Right lobe of liver (tissue), 6 donors: ENCODE data around the gene ST3GAL5. TPM values are rescaled to one million over a fixed set of nuclear protein-coding genes. Genes with fewer than 3 reads are reported as not detected.

Experiments used
- ATAC-seq, 4 donors: fragments of 200-7000 bp; cut with Tn5 transposase; one replicate each; pipeline ENCODE4 v1.9.1; 2020; ENCODE audit warnings: mild to moderate bottlenecking in 4 of 4, moderate library complexity in 4 of 4
- DNase-seq, 3 donors: peaks; one replicate each; pipeline ENCODE4 v3.0.0-alpha.2; 2020
- H3K27ac ChIP-seq, 3 donors: fragments of 200-600 bp; one replicate each; pipeline ENCODE4 v1.8.0; 2022
- H3K27me3 ChIP-seq, 2 donors: fragments of 200-600 bp; one replicate each; pipeline ENCODE4 v1.8.0; 2022
- H3K36me3 ChIP-seq, 4 donors: fragments of 200-600 bp; sonication (generic) in 1 of 4; one replicate each; pipeline versions ENCODE4 v1.5.1 to v1.8.0; 2017 to 2022; ENCODE audit warnings: control low read depth in 1 of 4
- H3K4me1 ChIP-seq, 4 donors: fragments of 200-600 bp; sonication (generic) in 1 of 4; one replicate each; pipeline versions ENCODE4 v1.5.1 to v1.8.0; 2017 to 2022; ENCODE audit warnings: control low read depth in 1 of 4
- H3K4me3 ChIP-seq, 3 donors: fragments of 200-600 bp; one replicate each; pipeline ENCODE4 v1.8.0; 2022
- H3K9me3 ChIP-seq, 4 donors: fragments of 200-600 bp; sonication (generic) in 1 of 4; one replicate each; pipeline versions ENCODE4 v1.5.1 to v1.8.0; 2017 to 2022; ENCODE audit warnings: control low read depth in 1 of 4
- POLR2A ChIP-seq: fragments of 450-650 bp; IDR thresholded peaks from one replicate; pipeline ENCODE4 v1.6.1; 2017; ENCODE audit warnings: antibody characterized with exemption, mild to moderate bottlenecking
- WGBS: methylation state at CpG from one replicate; pipeline ENCODE4 v1.1.6; 2018; ENCODE audit warnings: low coverage, low lambda C conversion rate; ENCODE audit not compliant: insufficient coverage; ENCODE audit errors: missing lambda C conversion rate; 5-methylcytosine and 5-hydroxymethylcytosine counted together
- intact Hi-C, 2 donors: fragments of 100-400 bp; cut with DNase I; formaldehyde crosslinking; loops; one replicate each; pipeline versions ENCODE4 v1.11.2 to v1.14.1; 2022
- total RNA-seq, 6 experiments: library from RNA; depleted of rRNA in 2 of 6; stranded (reverse); fragments of >200 nt in 2 of 6; fragmentation: NEBNext Ultra II Directional in 3 of 6; extraction: Animal tissue kit (Norgen Biotek cat#: 25700) in 3 of 6; gene quantifications; one replicate each; pipeline versions ENCODE4 v1.1.0 to v1.2.4, GENCODE V29; 2016 to 2023
- TF ChIP-seq, protein P1 (sequence below), 4 donors: fragments of 200-600 bp in 3 of 4; fragments of 450-650 bp in 1 of 4; IDR thresholded peaks; one replicate each; pipeline versions ENCODE4 v1.5.1 to v1.8.0; 2016 to 2022; ENCODE audit warnings: antibody characterized with exemption in 4 of 4, mild to moderate bottlenecking in 2 of 4
- donor health status: DM: no; HTN: yes; CAD: no.
- donor health status: DM: no; HTN: no; CAD: no.
- donor health status: DM: no; HTN: no; CAD: no.
- donor health status: DM: no; HTN: yes; CAD: no.
- donor health status: DM: no; HTN: yes; CAD: no.

ST3GAL5 gene
- total RNA-seq, 6 experiments from 2014 or later: 8.6 to 22.2 (median 10.9) TPM

DNA sequence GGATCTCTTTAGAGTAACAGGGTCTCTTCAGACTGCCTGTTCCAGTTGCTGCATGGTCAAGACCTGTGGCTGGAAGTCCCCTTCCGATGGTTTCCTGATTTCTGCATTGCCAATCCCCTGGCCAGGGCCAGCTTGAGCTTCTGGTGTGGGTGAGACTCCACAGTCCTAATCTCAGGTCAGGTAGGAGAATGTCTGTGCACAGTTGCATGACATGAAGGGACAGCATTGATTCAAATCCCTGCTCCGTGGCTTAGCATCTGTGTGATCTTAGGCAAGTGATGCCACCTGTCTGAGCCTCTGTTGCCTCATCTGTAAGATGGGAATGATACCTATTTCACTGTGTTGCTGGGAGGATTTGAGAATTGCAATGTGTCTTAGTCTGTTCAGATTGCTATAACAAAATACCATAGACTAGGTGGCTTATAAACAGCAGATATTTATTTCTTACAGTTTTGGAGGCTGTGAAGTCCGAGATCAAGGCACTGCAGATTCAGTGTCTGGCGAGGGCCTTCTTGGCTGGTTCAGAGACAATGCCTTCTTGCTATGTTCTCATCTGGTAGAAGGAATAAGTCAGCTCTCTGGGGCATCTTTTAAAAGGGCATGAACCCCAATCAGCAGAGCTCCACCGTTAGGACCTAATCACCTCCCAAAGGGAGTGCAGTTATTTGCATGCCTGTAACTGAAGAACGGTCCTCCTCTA lies 68.8 kb downstream of the ST3GAL5 start:
- intact Hi-C loops: loop anchor here in 1 of 2 donors (10.0 kb wide), 1 partner anchor 185 kb away; no protein-coding TSS in a partner anchor
- no peaks in the 10 kb centered on the region for H3K27me3 ChIP-seq
- no peaks in the 10 kb centered on the region for H3K4me1 ChIP-seq
- no peak for ATAC-seq
- H3K9me3 ChIP-seq: no peaks in the 10 kb centered on the region
- no peaks in the 10 kb centered on the region for H3K36me3 ChIP-seq
- no peak for DNase-seq
- H3K27ac ChIP-seq: no peak overlapping the region
- 72% methylated on average over 6 of the region's 6 CpGs for WGBS
- no peak overlapping the region for H3K4me3 ChIP-seq
- TF ChIP-seq, protein P1, sequence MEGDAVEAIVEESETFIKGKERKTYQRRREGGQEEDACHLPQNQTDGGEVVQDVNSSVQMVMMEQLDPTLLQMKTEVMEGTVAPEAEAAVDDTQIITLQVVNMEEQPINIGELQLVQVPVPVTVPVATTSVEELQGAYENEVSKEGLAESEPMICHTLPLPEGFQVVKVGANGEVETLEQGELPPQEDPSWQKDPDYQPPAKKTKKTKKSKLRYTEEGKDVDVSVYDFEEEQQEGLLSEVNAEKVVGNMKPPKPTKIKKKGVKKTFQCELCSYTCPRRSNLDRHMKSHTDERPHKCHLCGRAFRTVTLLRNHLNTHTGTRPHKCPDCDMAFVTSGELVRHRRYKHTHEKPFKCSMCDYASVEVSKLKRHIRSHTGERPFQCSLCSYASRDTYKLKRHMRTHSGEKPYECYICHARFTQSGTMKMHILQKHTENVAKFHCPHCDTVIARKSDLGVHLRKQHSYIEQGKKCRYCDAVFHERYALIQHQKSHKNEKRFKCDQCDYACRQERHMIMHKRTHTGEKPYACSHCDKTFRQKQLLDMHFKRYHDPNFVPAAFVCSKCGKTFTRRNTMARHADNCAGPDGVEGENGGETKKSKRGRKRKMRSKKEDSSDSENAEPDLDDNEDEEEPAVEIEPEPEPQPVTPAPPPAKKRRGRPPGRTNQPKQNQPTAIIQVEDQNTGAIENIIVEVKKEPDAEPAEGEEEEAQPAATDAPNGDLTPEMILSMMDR (IDR thresholded peaks at IDR 0.05): no peak
- TF ChIP-seq POLR2A: no peak

DNA sequence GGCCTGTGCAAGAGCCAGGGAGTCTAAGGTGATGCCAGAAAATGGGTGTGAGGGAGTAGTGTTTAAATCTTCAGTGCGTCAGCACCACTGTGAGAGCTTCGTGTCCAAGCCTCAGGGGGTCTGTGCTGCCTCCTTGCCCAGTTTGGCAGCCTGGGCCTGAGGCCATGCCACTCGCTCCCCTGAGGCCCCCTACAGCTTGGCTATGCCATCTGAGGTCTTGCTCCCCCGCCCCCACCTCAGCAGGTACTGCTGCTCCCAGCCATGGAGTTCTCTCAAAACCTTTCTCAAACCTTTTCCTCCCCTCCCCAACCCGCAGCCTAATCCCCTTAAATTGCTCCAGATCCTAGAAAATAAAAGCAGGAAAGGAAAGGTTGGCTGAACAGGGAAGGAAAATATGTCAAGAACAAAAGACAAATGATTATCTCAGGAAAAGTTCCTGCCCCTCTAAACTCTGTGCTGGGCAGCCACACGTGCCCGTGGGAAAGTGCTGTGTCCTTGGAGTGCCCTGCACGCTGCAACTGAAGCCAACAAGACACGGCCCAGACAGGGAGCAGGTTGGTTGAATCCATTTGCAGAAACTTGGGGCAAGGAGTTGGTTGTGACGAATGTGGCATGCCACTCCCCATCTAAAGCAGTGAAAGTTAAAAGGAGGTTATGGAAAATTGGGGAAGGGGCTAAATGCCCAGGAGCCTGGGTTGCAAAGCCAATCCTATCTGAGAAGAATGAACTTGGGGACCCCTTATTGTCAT lies 73.8 kb downstream of the ST3GAL5 start:
- TF ChIP-seq, protein P1 (IDR thresholded peaks at IDR 0.05): no peak
- TF ChIP-seq POLR2A: no peak
- 68% methylated on average over 8 of the region's 10 CpGs for WGBS
- Histone ChIP-seq H3K4me3 (no peak overlapping the region), H3K27me3 (no peaks in the 10 kb centered on the region), H3K27ac (no peak overlapping the region), H3K9me3 (no peaks in the 10 kb centered on the region), H3K36me3 (no peaks in the 10 kb centered on the region), H3K4me1 (peaks cover 0 to 4% (median 0%) of the 10 kb centered on the region in 4 donors)
- no peak for DNase-seq
- intact Hi-C loops: loop anchor here (5.0 to 10.0 kb wide), 3 partner anchors 68 to 180 kb away; no protein-coding TSS in a partner anchor
- ATAC-seq: no peak

DNA sequence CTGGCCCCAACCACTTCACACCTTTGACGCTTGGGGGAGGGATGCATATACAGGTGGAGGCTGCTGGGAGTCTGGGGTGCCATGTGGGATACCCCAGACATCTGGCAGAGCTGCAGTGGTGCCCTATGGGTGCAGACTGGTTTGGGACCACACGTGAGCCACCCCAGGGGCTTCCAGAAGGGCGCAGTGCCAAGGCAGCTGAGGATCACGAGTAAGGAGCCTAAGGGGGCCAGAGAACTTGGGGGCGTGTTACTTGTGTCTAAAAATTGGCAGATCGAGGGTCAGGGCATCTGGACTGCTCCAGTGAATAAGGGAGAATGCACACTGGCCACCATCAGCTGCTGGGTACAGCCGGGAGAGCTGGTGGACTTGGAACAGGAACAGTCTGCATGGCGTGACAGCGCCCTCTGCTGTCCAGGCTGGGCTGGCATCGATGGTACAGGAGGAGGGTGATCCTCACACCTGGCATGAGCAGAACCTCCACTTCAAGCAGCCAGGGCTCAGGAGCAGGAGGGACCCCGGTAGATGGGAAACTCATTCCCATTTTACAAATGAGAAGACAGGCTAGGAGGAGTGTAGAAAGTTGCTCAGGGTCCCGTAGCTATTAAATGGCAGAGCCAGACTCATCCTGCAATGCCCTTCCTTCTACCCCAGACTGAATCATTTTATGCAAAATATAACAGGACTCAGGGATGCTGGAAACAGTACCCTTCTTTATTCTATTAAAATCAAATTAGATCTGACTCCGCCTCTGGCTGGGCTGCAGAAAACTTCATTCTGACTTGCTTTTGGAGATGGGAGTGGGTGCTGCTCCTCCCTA lies 74.6 kb downstream of the ST3GAL5 start:
- intact Hi-C loops: loop anchor here (5.0 to 10.0 kb wide), 3 partner anchors 67 to 179 kb away; no protein-coding TSS in a partner anchor
- Histone ChIP-seq H3K27ac (no peak overlapping the region), H3K4me1 (peaks cover 0 to 4% (median 0%) of the 10 kb centered on the region in 4 donors), H3K27me3 (no peaks in the 10 kb centered on the region), H3K4me3 (no peak overlapping the region), H3K36me3 (no peaks in the 10 kb centered on the region), H3K9me3 (no peaks in the 10 kb centered on the region)
- TF ChIP-seq POLR2A: no peak
- TF ChIP-seq, protein P1 (IDR thresholded peaks at IDR 0.05): peak; percentile 96 to 98 (median 98)
- 5% methylated on average over 7 of the region's 13 CpGs for WGBS
- DNase-seq (peak; percentile 90 to 93 (median 91)), ATAC-seq (peak; percentile 98 to 99 (median 99))

DNA sequence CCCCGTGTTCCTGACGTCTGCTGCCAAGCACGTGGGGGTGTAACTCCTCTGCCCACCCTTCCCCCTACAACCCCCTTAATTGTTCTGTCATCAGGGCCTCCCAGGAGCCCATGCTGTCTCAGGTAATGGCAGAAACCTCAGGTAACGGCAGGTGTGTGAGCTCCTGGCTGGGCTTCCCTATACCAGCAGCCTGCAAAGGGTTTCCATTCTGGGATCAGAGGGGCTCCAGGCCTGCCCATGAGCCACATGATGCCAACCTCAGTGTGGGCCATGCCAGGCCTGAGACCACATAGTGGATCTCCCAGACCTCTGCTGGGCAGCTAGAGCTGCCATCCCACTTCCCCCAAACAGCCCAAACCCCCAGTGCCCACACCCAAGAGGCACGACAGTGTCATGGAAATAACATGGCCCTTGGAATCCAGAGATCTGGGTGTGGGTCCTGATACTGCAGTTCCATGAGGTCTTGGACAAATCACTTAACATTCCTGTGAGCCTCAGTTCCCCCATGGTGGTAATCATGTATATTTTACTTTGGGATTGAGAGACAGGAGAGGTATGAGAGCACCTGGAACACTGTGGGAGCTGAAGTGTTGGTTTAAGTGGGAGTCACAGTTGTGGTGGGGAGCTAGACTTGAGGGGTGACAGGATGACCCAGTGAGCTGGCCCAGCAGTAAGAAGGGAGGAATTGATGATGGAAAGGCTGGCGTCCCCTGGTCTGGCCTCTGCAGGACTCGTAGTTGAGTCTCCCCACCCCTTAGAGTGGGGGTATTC lies 75.4 kb downstream of the ST3GAL5 start:
- peaks cover 0 to 4% (median 0%) of the 10 kb centered on the region in 4 donors for H3K4me1 ChIP-seq
- DNase-seq (no peak), ATAC-seq (no peak)
- H3K4me3 ChIP-seq: no peak overlapping the region
- H3K9me3 ChIP-seq: no peaks in the 10 kb centered on the region
- no peaks in the 10 kb centered on the region for H3K36me3 ChIP-seq
- 93% methylated on average over 4 of the region's 7 CpGs for WGBS
- H3K27me3 ChIP-seq: no peaks in the 10 kb centered on the region
- intact Hi-C loops: loop anchor here (5.0 to 10.0 kb wide), 3 partner anchors 66 to 179 kb away; no protein-coding TSS in a partner anchor
- no peak overlapping the region for H3K27ac ChIP-seq
- TF ChIP-seq POLR2A: no peak
- TF ChIP-seq, protein P1 (IDR thresholded peaks at IDR 0.05): no peak
